ENCODE results near the gene TNS2.

The TNS2 gene

GRCh38 chr12:53042607-53043454 lies 7.0 kb upstream of the TNS2 start:
- DNase-seq (ENCODE audit: low spot score) (no peak), FAIRE-seq (no peak)

GRCh38 chr12:53044052-53044581 lies 5.7 kb upstream of the TNS2 start:
- FAIRE-seq (no peak), DNase-seq (ENCODE audit: low spot score) (no peak)

- DNase-seq (ENCODE audit: low spot score) (no peak), FAIRE-seq (no peak)
Measured at GRCh38 chr12:53044896-53045695, 4.8 kb upstream of the TNS2 start.

- no peak for FAIRE-seq
- no peak for DNase-seq (ENCODE audit: low spot score)
Measured at GRCh38 chr12:53045696-53046045, 4.2 kb upstream of the TNS2 start.

GRCh38 chr12:53046655-53047220 lies 3.1 kb upstream of the TNS2 start:
- no peak for FAIRE-seq
- DNase-seq (ENCODE audit: low spot score) = no peak

- FAIRE-seq (no peak), DNase-seq (ENCODE audit: low spot score) (peak; percentile 92)
Measured at GRCh38 chr12:53047221-53048032, 2.4 kb upstream of the TNS2 start.

- peak; percentile 59 for DNase-seq (ENCODE audit: low spot score)
- FAIRE-seq = no peak
Measured at GRCh38 chr12:53048033-53048779, 1.7 kb upstream of the TNS2 start.

- DNase-seq (ENCODE audit: low spot score) (peak; percentile 57), FAIRE-seq (no peak)
Measured at GRCh38 chr12:53048780-53049401, 974 bp upstream of the TNS2 start.

- DNase-seq (ENCODE audit: low spot score) = no peak
- FAIRE-seq = no peak
Measured at GRCh38 chr12:53050426-53051057, 677 bp downstream of the TNS2 start.

GRCh38 chr12:53051058-53051880 lies 1.4 kb downstream of the TNS2 start:
- no peak for DNase-seq (ENCODE audit: low spot score)
- no peak for FAIRE-seq

- DNase-seq (ENCODE audit: low spot score) (no peak), FAIRE-seq (peak; percentile 20)
Measured at GRCh38 chr12:53051881-53052412, 2.1 kb downstream of the TNS2 start.

GRCh38 chr12:53052419-53053217 lies 2.8 kb downstream of the TNS2 start:
- peak; percentile 67 for DNase-seq (ENCODE audit: low spot score)
- peak; percentile 77 for FAIRE-seq

- no peak for DNase-seq (ENCODE audit: low spot score)
- FAIRE-seq = no peak
Measured at GRCh38 chr12:53053218-53054111, 3.6 kb downstream of the TNS2 start.

GRCh38 chr12:53054112-53054878 lies 4.4 kb downstream of the TNS2 start:
- FAIRE-seq (no peak), DNase-seq (ENCODE audit: low spot score) (no peak)

- DNase-seq (ENCODE audit: low spot score) (no peak), FAIRE-seq (no peak)
Measured at GRCh38 chr12:53055471-53056266, 5.8 kb downstream of the TNS2 start.

Data from urothelium cell line (cell line).